H9 (cell line): ENCODE results near the gene PRSS8. TPM values are rescaled to one million over a fixed set of nuclear protein-coding genes. Genes with fewer than 3 reads are reported as not detected.

Experiments
- DNase-seq: peaks from one replicate; pipeline ENCODE4 v3.0.0-alpha.2; 2017
- H2AFZ ChIP-seq: one replicate; pipeline ENCODE4 v1.6.1; 2013; ENCODE audit warnings: mild to moderate bottlenecking, low read length, control low read depth, moderate library complexity
- H2AK5ac ChIP-seq: 2 replicates; pipeline ENCODE4 v1.6.1; 2013; ENCODE audit warnings: low read length, control low read depth, mixed read lengths; ENCODE audit not compliant: insufficient read length
- H2BK120ac ChIP-seq: one replicate; pipeline ENCODE4 v1.6.1; 2013; ENCODE audit warnings: low read depth, mild to moderate bottlenecking, low read length, control low read depth, inconsistent platforms; ENCODE audit not compliant: poor library complexity, severe bottlenecking
- H2BK12ac ChIP-seq: 2 replicates; pipeline ENCODE4 v1.6.1; 2013; ENCODE audit warnings: low read length, control low read depth, mixed read lengths, low read depth; ENCODE audit not compliant: insufficient read length
- H2BK15ac ChIP-seq: 2 replicates; pipeline ENCODE4 v1.6.1; 2013; ENCODE audit warnings: low read depth, low read length, control low read depth
- H2BK20ac ChIP-seq: one replicate; pipeline ENCODE4 v1.6.1; 2013; ENCODE audit warnings: low read depth, mild to moderate bottlenecking, low read length, control low read depth, inconsistent platforms; ENCODE audit not compliant: poor library complexity, severe bottlenecking
- H2BK5ac ChIP-seq: 2 replicates; pipeline ENCODE4 v1.6.1; 2013; ENCODE audit warnings: low read length, control low read depth, mixed read lengths; ENCODE audit not compliant: insufficient read length
- H3K14ac ChIP-seq: 2 replicates; pipeline ENCODE4 v1.6.1; 2013; ENCODE audit warnings: low read length, control low read depth; ENCODE audit not compliant: insufficient read depth
- H3K18ac ChIP-seq: 2 replicates; pipeline ENCODE4 v1.6.1; 2013; ENCODE audit warnings: low read depth, mild to moderate bottlenecking, mixed read lengths, low read length, control low read depth; ENCODE audit not compliant: insufficient read length
- H3K23ac ChIP-seq: 2 replicates; pipeline ENCODE4 v1.6.1; 2013; ENCODE audit warnings: low read length, control low read depth, mixed read lengths, low read depth; ENCODE audit not compliant: insufficient read length
- H3K23me2 ChIP-seq: 2 replicates; pipeline ENCODE4 v1.6.1; 2013; ENCODE audit warnings: low read depth, mild to moderate bottlenecking, mixed read lengths, low read length, control low read depth; ENCODE audit not compliant: insufficient read length, poor library complexity, severe bottlenecking
- H3K27ac ChIP-seq: 2 replicates; pipeline ENCODE4 v1.5.1; 2013; ENCODE audit warnings: low read length, control low read depth, mixed read lengths, low read depth; ENCODE audit not compliant: insufficient read length
- H3K27me3 ChIP-seq: 2 replicates; pipeline ENCODE4 v1.6.1; 2013; ENCODE audit warnings: low read length, control low read depth, inconsistent platforms; ENCODE audit not compliant: insufficient read depth
- H3K4ac ChIP-seq: 2 replicates; pipeline ENCODE4 v1.6.1; 2013; ENCODE audit warnings: low read depth, mild to moderate bottlenecking, control low read depth, inconsistent platforms, low read length, moderate library complexity
- H3K4me1 ChIP-seq: 2 replicates; pipeline ENCODE4 v1.6.1; 2013; ENCODE audit warnings: low read length, control low read depth, inconsistent platforms; ENCODE audit not compliant: insufficient read depth
- H3K4me2 ChIP-seq: 2 replicates; pipeline ENCODE4 v1.6.1; 2013; ENCODE audit warnings: low read length, control low read depth, mixed read lengths; ENCODE audit not compliant: insufficient read length, insufficient read depth
- H3K56ac ChIP-seq: 2 replicates; pipeline ENCODE4 v1.6.1; 2013; ENCODE audit warnings: low read depth, mild to moderate bottlenecking, mixed read lengths, low read length, control low read depth; ENCODE audit not compliant: insufficient read length
- H3K79me1 ChIP-seq: 2 replicates; pipeline ENCODE4 v1.6.1; 2013; ENCODE audit warnings: low read depth, mild to moderate bottlenecking, moderate library complexity, low read length, control low read depth, inconsistent platforms; ENCODE audit not compliant: insufficient read depth, poor library complexity, severe bottlenecking
- H3K79me2 ChIP-seq: 2 replicates; pipeline ENCODE4 v1.6.1; 2013; ENCODE audit warnings: low read length, control low read depth, inconsistent platforms; ENCODE audit not compliant: insufficient read depth
- H3K9ac ChIP-seq: 2 replicates; pipeline ENCODE4 v1.6.1; 2013; ENCODE audit warnings: low read length, control low read depth, mixed read lengths; ENCODE audit not compliant: insufficient read length; ENCODE audit errors: extremely low read depth
- H3K9me3 ChIP-seq: one replicate; pipeline ENCODE4 v1.6.1; 2013; ENCODE audit warnings: low read depth, low read length, inconsistent platforms; ENCODE audit not compliant: control insufficient read depth
- H3T11ph ChIP-seq: one replicate; pipeline ENCODE4 v1.6.1; 2013; ENCODE audit warnings: mild to moderate bottlenecking, low read length, control low read depth, inconsistent platforms
- H4K20me1 ChIP-seq: one replicate; pipeline ENCODE4 v1.6.1; 2013; ENCODE audit not compliant: control insufficient read depth, insufficient read length, insufficient read depth
- H4K5ac ChIP-seq: 2 replicates; pipeline ENCODE4 v1.6.1; 2013; ENCODE audit warnings: low read depth, mild to moderate bottlenecking, mixed read lengths, low read length, control low read depth; ENCODE audit not compliant: insufficient read length
- H4K8ac ChIP-seq: replicated peaks from 2 replicates; pipeline ENCODE4 v1.6.1; 2013; ENCODE audit warnings: low read length, control low read depth, mixed read lengths, low read depth; ENCODE audit not compliant: insufficient read length
- H4K91ac ChIP-seq: 2 replicates; pipeline ENCODE4 v1.6.1; 2013; ENCODE audit warnings: low read depth, mild to moderate bottlenecking, moderate library complexity, mixed read lengths, low read length, control low read depth; ENCODE audit not compliant: insufficient read length
- H3K27ac Mint-ChIP-seq, 3 experiments: 2 replicates in 2 of 3; 3 replicates in 1 of 3; pipeline ENCODE4 v1.8.0; 2020 to 2021; ENCODE audit warnings: mixed read lengths in 3 of 3, mild to moderate bottlenecking in 1 of 3, moderate library complexity in 1 of 3
- H3K27me3 Mint-ChIP-seq: 2 replicates; pipeline ENCODE4 v1.8.0; 2021; ENCODE audit warnings: low read depth, mild to moderate bottlenecking, moderate library complexity, mixed read lengths
- H3K36me3 Mint-ChIP-seq, 3 experiments: 2 replicates in 2 of 3; 3 replicates in 1 of 3; pipeline ENCODE4 v1.8.0; 2020 to 2021; ENCODE audit warnings: low read depth in 3 of 3, mixed read lengths in 3 of 3; ENCODE audit not compliant: insufficient read depth in 1 of 3
- H3K4me1 Mint-ChIP-seq, 2 experiments: 2 replicates each; pipeline ENCODE4 v1.8.0; 2020; ENCODE audit warnings: mixed read lengths in 2 of 2
- H3K4me3 Mint-ChIP-seq, 2 experiments: 2 replicates in 1 of 2; 3 replicates in 1 of 2; pipeline ENCODE4 v1.8.0; 2020 to 2021; ENCODE audit warnings: mild to moderate bottlenecking in 2 of 2, mixed read lengths in 2 of 2, moderate library complexity in 1 of 2
- H3K9me3 Mint-ChIP-seq, 2 experiments: 2 replicates in 1 of 2; 3 replicates in 1 of 2; pipeline ENCODE4 v1.8.0; 2020; ENCODE audit warnings: mild to moderate bottlenecking in 2 of 2, mixed read lengths in 2 of 2, moderate library complexity in 1 of 2
- whole genome bisulfite sequencing: extraction: QIAGEN DNeasy Blood & Tissue Kit; methylation state at CpG from one replicate; pipeline ENCODE4 v1.1.7; 2013; ENCODE audit warnings: missing lambda C conversion rate, low lambda C conversion rate, mixed read lengths; ENCODE audit not compliant: insufficient read length; ENCODE audit errors: extremely low coverage; 5-methylcytosine and 5-hydroxymethylcytosine counted together
- total RNA-seq: library from RNA; stranded (reverse); gene quantifications from 2 replicates; pipeline ENCODE4 v1.2.1, GENCODE V29; 2021
- TF ChIP-seq, protein P1 (sequence below): fragments of 200-600 bp; sonication (generic); conservative IDR thresholded peaks from 3 replicates; pipeline ENCODE4 v1.8.0; 2021; ENCODE audit warnings: antibody characterized with exemption, mild to moderate bottlenecking

The PRSS8 gene
- total RNA-seq, 1 experiment from 2014 or later, result 64.0 TPM

GRCh38 chr16:31107465-31107867 is 28.1 kb downstream of the PRSS8 start:
- Histone ChIP-seq H2AFZ (no peak overlapping the region), H3K23ac (no peak overlapping the region), H3K56ac (no peak overlapping the region), H4K20me1 (no peaks in the 10 kb centered on the region), H2BK15ac (no peak overlapping the region), H4K5ac (no peak overlapping the region), H2BK12ac (no peak overlapping the region), H3K4me1 (no peaks in the 10 kb centered on the region), H3K4me2 (peak overlapping the region; percentile 57), H3K9ac (no peak overlapping the region), H3K79me1 (no peaks in the 10 kb centered on the region), H3K9me3 (no peaks in the 10 kb centered on the region), H2BK5ac (no peak overlapping the region), H2BK20ac (no peak overlapping the region), H3K23me2 (peaks cover 8% of the 10 kb centered on the region), H4K8ac (no peak overlapping the region), H2BK120ac (no peak overlapping the region), H3K4ac (no peak overlapping the region), H3K27ac (no peak overlapping the region), H2AK5ac (no peak overlapping the region), H3K18ac (no peak overlapping the region), H4K91ac (no peak overlapping the region), H3K79me2 (no peaks in the 10 kb centered on the region; the same call in 1 of the 2 replicates), H3T11ph (no peak overlapping the region), H3K27me3 (no peaks in the 10 kb centered on the region; the same call in 1 of the 2 replicates), H3K14ac (no peak overlapping the region)
- Mint-ChIP-seq H3K9me3 (peaks cover 2 to 4% of the 10 kb centered on the region in 2 experiments; a peak in 3 of 5 replicates), H3K36me3 (peaks cover 19 to 32% (median 28%) of the 10 kb centered on the region in 3 experiments), H3K4me1 (peaks cover 9 to 14% of the 10 kb centered on the region in 2 experiments), H3K4me3 (peak overlapping the region; percentile 76 to 85), H3K27me3 (peaks cover 2% of the 10 kb centered on the region), H3K27ac (no peak overlapping the region)
- WGBS, result no CpG with 5 or more reads among the region's 6 CpGs
- TF ChIP-seq, protein P1, sequence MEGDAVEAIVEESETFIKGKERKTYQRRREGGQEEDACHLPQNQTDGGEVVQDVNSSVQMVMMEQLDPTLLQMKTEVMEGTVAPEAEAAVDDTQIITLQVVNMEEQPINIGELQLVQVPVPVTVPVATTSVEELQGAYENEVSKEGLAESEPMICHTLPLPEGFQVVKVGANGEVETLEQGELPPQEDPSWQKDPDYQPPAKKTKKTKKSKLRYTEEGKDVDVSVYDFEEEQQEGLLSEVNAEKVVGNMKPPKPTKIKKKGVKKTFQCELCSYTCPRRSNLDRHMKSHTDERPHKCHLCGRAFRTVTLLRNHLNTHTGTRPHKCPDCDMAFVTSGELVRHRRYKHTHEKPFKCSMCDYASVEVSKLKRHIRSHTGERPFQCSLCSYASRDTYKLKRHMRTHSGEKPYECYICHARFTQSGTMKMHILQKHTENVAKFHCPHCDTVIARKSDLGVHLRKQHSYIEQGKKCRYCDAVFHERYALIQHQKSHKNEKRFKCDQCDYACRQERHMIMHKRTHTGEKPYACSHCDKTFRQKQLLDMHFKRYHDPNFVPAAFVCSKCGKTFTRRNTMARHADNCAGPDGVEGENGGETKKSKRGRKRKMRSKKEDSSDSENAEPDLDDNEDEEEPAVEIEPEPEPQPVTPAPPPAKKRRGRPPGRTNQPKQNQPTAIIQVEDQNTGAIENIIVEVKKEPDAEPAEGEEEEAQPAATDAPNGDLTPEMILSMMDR, result no peak
- no peak for DNase-seq
